GM23338 (cell line): ENCODE data around the gene TAS2R14. TPM values are rescaled to one million over a fixed set of nuclear protein-coding genes. Genes with fewer than 3 reads are reported as not detected.

Experiments
- ATAC-seq: fragments of 200-7000 bp; cut with Tn5 transposase; 3 replicates; pipeline ENCODE4 v1.9.1; 2020
- DNase-seq: peaks from one replicate; pipeline ENCODE4 v3.0.0-alpha.2; 2015; ENCODE audit warnings: low spot score
- H2AFZ ChIP-seq: fragments of 200-600 bp; sonication (generic); 2 replicates; pipeline ENCODE4 v1.8.0; 2016; ENCODE audit warnings: antibody characterized with exemption, mild to moderate bottlenecking, moderate library complexity
- H3F3A ChIP-seq: fragments of 200-600 bp; sonication (generic); replicated peaks from 2 replicates; pipeline ENCODE4 v1.8.0; 2017; ENCODE audit warnings: antibody characterized with exemption, mixed run types, low read depth
- H3K27ac ChIP-seq: fragments of 200-600 bp; sonication (generic); 2 replicates; pipeline ENCODE4 v1.6.1; 2016; ENCODE audit warnings: low read depth
- H3K27me3 ChIP-seq: fragments of 200-600 bp; sonication (generic); 2 replicates; pipeline ENCODE4 v1.8.0; 2016; ENCODE audit warnings: mild to moderate bottlenecking, mixed run types, moderate library complexity; ENCODE audit not compliant: insufficient read depth
- H3K36me3 ChIP-seq: fragments of 200-600 bp; sonication (generic); 2 replicates; pipeline ENCODE4 v1.8.0; 2016; ENCODE audit warnings: mild to moderate bottlenecking; ENCODE audit not compliant: insufficient read depth
- H3K4me1 ChIP-seq: fragments of 200-600 bp; sonication (generic); 2 replicates; pipeline ENCODE4 v1.8.0; 2016; ENCODE audit warnings: mild to moderate bottlenecking, moderate library complexity; ENCODE audit not compliant: insufficient read depth
- H3K4me2 ChIP-seq: fragments of 200-600 bp; sonication (generic); 2 replicates; pipeline ENCODE4 v1.7.1; 2017; ENCODE audit warnings: mixed run types
- H3K4me3 ChIP-seq: fragments of 200-600 bp; sonication (generic); 2 replicates; pipeline ENCODE4 v1.6.1; 2016; ENCODE audit warnings: mixed run types
- H3K79me2 ChIP-seq: fragments of 200-600 bp; sonication (generic); replicated peaks from 2 replicates; pipeline ENCODE4 v1.8.0; 2017; ENCODE audit warnings: mild to moderate bottlenecking; ENCODE audit not compliant: insufficient read depth
- H3K9me2 ChIP-seq: fragments of 200-600 bp; sonication (generic); 2 replicates; pipeline ENCODE4 v1.8.0; 2017; ENCODE audit not compliant: insufficient read depth
- H4K20me1 ChIP-seq: fragments of 200-600 bp; sonication (generic); replicated peaks from 2 replicates; pipeline ENCODE4 v1.8.0; 2017; ENCODE audit warnings: mild to moderate bottlenecking; ENCODE audit not compliant: insufficient read depth
- H3K27ac Mint-ChIP-seq: 2 replicates; pipeline ENCODE4 v1.8.0; 2020; ENCODE audit warnings: inconsistent platforms, mild to moderate bottlenecking, moderate library complexity, mixed read lengths
- H3K27me3 Mint-ChIP-seq: 3 replicates; pipeline ENCODE4 v1.8.0; 2022; ENCODE audit warnings: low read depth, mild to moderate bottlenecking, moderate library complexity, mixed read lengths, inconsistent platforms; ENCODE audit not compliant: insufficient read depth, poor library complexity
- H3K36me3 Mint-ChIP-seq: 3 replicates; pipeline ENCODE4 v1.8.0; 2021; ENCODE audit warnings: low read depth, mild to moderate bottlenecking, inconsistent platforms, moderate library complexity, mixed read lengths
- H3K4me1 Mint-ChIP-seq: 3 replicates; pipeline ENCODE4 v1.8.0; 2020; ENCODE audit warnings: mild to moderate bottlenecking, inconsistent platforms, mixed read lengths
- H3K4me3 Mint-ChIP-seq: 3 replicates; pipeline ENCODE4 v1.8.0; 2021; ENCODE audit warnings: moderate library complexity, mild to moderate bottlenecking, inconsistent platforms, mixed read lengths
- H3K9me3 Mint-ChIP-seq: 3 replicates; pipeline ENCODE4 v1.8.0; 2020; ENCODE audit warnings: moderate library complexity, mild to moderate bottlenecking, inconsistent platforms, mixed read lengths
- CREB1 ChIP-seq: fragments of 250-450 bp; sonication (Bioruptor Pico); IDR thresholded peaks from 2 replicates; pipeline ENCODE4 v1.5.0; 2020; ENCODE audit warnings: low read depth, mild to moderate bottlenecking, moderate library complexity
- CTCF ChIP-seq, 2 experiments: fragments of 200-600 bp in 1 of 2; sonication (generic) in 1 of 2; conservative IDR thresholded peaks; 2 replicates each; pipeline versions ENCODE4 v1.5.1 to v1.6.1; 2016 to 2017; ENCODE audit warnings: antibody characterized with exemption in 2 of 2, low read depth in 2 of 2, mild to moderate bottlenecking in 2 of 2, moderate library complexity in 1 of 2
- ETS1 ChIP-seq: IDR thresholded peaks from 2 replicates; pipeline ENCODE4 v1.6.1; 2016; ENCODE audit warnings: antibody characterized with exemption
- EZH2 ChIP-seq: fragments of 200-600 bp; sonication (generic); IDR thresholded peaks from one replicate; pipeline ENCODE4 v1.8.0; 2017; ENCODE audit warnings: antibody characterized with exemption, mild to moderate bottlenecking, low read depth; ENCODE audit not compliant: unreplicated experiment
- EZH2phosphoT487 ChIP-seq: fragments of 200-600 bp; sonication (generic); IDR thresholded peaks from one replicate; pipeline ENCODE4 v1.8.1; 2018; ENCODE audit warnings: antibody characterized with exemption; ENCODE audit not compliant: unreplicated experiment
- JUNB ChIP-seq: IDR thresholded peaks from one replicate; pipeline ENCODE4 v1.6.1; 2016; ENCODE audit warnings: antibody characterized with exemption; ENCODE audit not compliant: unreplicated experiment
- NANOG ChIP-seq: IDR thresholded peaks from 2 replicates; pipeline ENCODE4 v1.6.1; 2016; ENCODE audit warnings: antibody characterized with exemption, borderline replicate concordance
- POLR2AphosphoS5 ChIP-seq: IDR thresholded peaks from 2 replicates; pipeline ENCODE4 v1.6.1; 2016; ENCODE audit warnings: antibody characterized with exemption, low read depth
- REST ChIP-seq: IDR thresholded peaks from one replicate; pipeline ENCODE4 v1.6.1; 2018; ENCODE audit warnings: antibody characterized with exemption; ENCODE audit not compliant: unreplicated experiment
- STAT1 ChIP-seq: IDR thresholded peaks from one replicate; pipeline ENCODE4 v1.6.1; 2016; ENCODE audit warnings: antibody characterized with exemption; ENCODE audit not compliant: unreplicated experiment
- ZNF114 ChIP-seq: fragments of 250-450 bp; sonication (Bioruptor Pico); IDR thresholded peaks from 2 replicates; pipeline ENCODE4 v1.5.0; 2020; ENCODE audit warnings: mild to moderate bottlenecking, moderate library complexity
- ZNF331 ChIP-seq: fragments of 250-450 bp; sonication (Bioruptor Pico); IDR thresholded peaks from 2 replicates; pipeline ENCODE4 v1.5.0; 2020; ENCODE audit warnings: low read depth, mild to moderate bottlenecking, moderate library complexity
- ZNF462 ChIP-seq: fragments of 250-450 bp; sonication (Bioruptor Pico); IDR thresholded peaks from 2 replicates; pipeline ENCODE4 v1.5.0; 2020; ENCODE audit warnings: mild to moderate bottlenecking, moderate library complexity
- polyA plus RNA-seq: library from polyadenylated mRNA; unstranded; fragments of >200 nt; fragmentation: Nextera tagmentation; extraction: Ambion mirVana; gene quantifications from 2 replicates; pipeline ENCODE4 v1.2.1, GENCODE V29; 2016
- total RNA-seq: library from RNA; depleted of rRNA; stranded (reverse); fragments of >200 nt; shearing (Covaris generic); gene quantifications from 2 replicates; pipeline ENCODE4 v1.2.3, GENCODE V29; 2014

TAS2R14 gene
- total and polyA plus RNA-seq, 2 experiments from 2014 or later, result 2.6 to 5.9 TPM

GRCh38 chr12:10965476-10965875 lies 26.4 kb upstream of the TAS2R14 start (continued):
- TF ChIP-seq ZNF331 (no peak), ETS1 (no peak), EZH2 (no peak), NANOG (no peak), STAT1 (no peak), CREB1 (no peak), POLR2AphosphoS5 (no peak), EZH2phosphoT487 (no peak)

- Mint-ChIP-seq H3K9me3 (peaks cover 6% of the 10 kb centered on the region; the same call in 2 of the 3 replicates), H3K4me1 (no peaks in the 10 kb centered on the region), H3K27me3 (no peaks in the 10 kb centered on the region), H3K36me3 (peaks cover 7% of the 10 kb centered on the region; the same call in 1 of the 3 replicates), H3K4me3 (no peak overlapping the region), H3K27ac (no peak overlapping the region)
- ATAC-seq (no peak), DNase-seq (no peak)
- Histone ChIP-seq H3K36me3 (no peaks in the 10 kb centered on the region), H4K20me1 (no peaks in the 10 kb centered on the region; the same call in 1 of the 2 replicates), H3K27ac (no peak overlapping the region), H3K4me1 (no peaks in the 10 kb centered on the region), H3K79me2 (peaks cover 13% of the 10 kb centered on the region; the same call in 1 of the 2 replicates), H3K4me2 (no peak overlapping the region), H3K27me3 (no peaks in the 10 kb centered on the region), H2AFZ (no peak overlapping the region), H3K4me3 (no peak overlapping the region), H3K9me2 (0 out of 2 replicates have a peak, but pooled peaks cover 3% of the 10 kb centered on the region), H3F3A (no peaks in the 10 kb centered on the region)
- TF ChIP-seq STAT1 (no peak), CREB1 (no peak), NANOG (no peak), ZNF114 (no peak), CTCF (conservative IDR thresholded peaks at IDR 0.05; ENCODE audit: low read depth in 2 of 2) (no peak), ZNF462 (CRISPR knock-in tag) (no peak), REST (no peak), EZH2 (no peak), POLR2AphosphoS5 (no peak), ZNF331 (no peak), JUNB (no peak)
Measured at GRCh38 chr12:10960211-10960610, 21.1 kb upstream of the TAS2R14 start.
